Esophagus (tissue), 2 donors: ENCODE measurements around the gene COX4I2. TPM values are rescaled to one million over a fixed set of nuclear protein-coding genes. Genes with fewer than 3 reads are reported as not detected.

Experiments
- H3K27ac ChIP-seq, 2 donors: one replicate each; pipeline ENCODE4 v1.5.1; 2013; ENCODE audit warnings: low read depth in 2 of 2, mild to moderate bottlenecking in 2 of 2, inconsistent platforms in 1 of 2, low read length in 1 of 2, moderate library complexity in 1 of 2
- H3K27me3 ChIP-seq, 2 donors: one replicate each; pipeline ENCODE4 v1.6.1; 2013; ENCODE audit warnings: low read length in 2 of 2, control low read depth in 1 of 2, mild to moderate bottlenecking in 1 of 2; ENCODE audit not compliant: insufficient read depth in 2 of 2, control insufficient read depth in 1 of 2
- H3K36me3 ChIP-seq, 2 donors: one replicate each; pipeline ENCODE4 v1.6.1; 2013; ENCODE audit warnings: low read length in 1 of 2; ENCODE audit not compliant: control insufficient read depth in 2 of 2, insufficient read depth in 2 of 2
- H3K4me1 ChIP-seq, 2 donors: one replicate each; pipeline ENCODE4 v1.6.1; 2013; ENCODE audit warnings: low read length in 1 of 2; ENCODE audit not compliant: control insufficient read depth in 2 of 2, insufficient read depth in 2 of 2
- H3K4me3 ChIP-seq, 2 donors: one replicate each; pipeline ENCODE4 v1.5.1; 2013; ENCODE audit warnings: low read length in 2 of 2, mild to moderate bottlenecking in 2 of 2, low read depth in 1 of 2, moderate library complexity in 1 of 2
- H3K9me3 ChIP-seq, 2 donors: one replicate each; pipeline ENCODE4 v1.6.1; 2013; ENCODE audit warnings: mild to moderate bottlenecking in 2 of 2, low read depth in 1 of 2, low read length in 1 of 2, moderate library complexity in 1 of 2; ENCODE audit not compliant: control insufficient read depth in 2 of 2, insufficient read depth in 1 of 2
- WGBS, 2 donors: extraction: QIAGEN DNeasy Blood & Tissue Kit; methylation state at CpG; one replicate each; pipeline ENCODE4 v1.1.7; 2013; 5-methylcytosine and 5-hydroxymethylcytosine counted together
- polyA plus RNA-seq, 2 donors: library from polyadenylated mRNA; stranded (reverse); fragments of 200-250 nt; gene quantifications; one replicate each; pipeline ENCODE4 v1.2.3, GENCODE V29; 2013
- donor health status: healthy with polysubstance abuse.
- donor health status: Bipolar disorder and iron deficiency.

Gene COX4I2
- polyA plus RNA-seq, 2 donors: 2.6 to 3.8 TPM

GRCh38 chr20:31691646-31692275 lies 54.0 kb downstream of the COX4I2 start:
- Histone ChIP-seq H3K36me3 (peaks cover 0 to 6% of the 10 kb centered on the region in 2 donors), H3K27me3 (no peaks in the 10 kb centered on the region), H3K4me3 (no peak overlapping the region), H3K4me1 (peaks cover 0 to 2% of the 10 kb centered on the region in 2 donors), H3K27ac (no peak overlapping the region), H3K9me3 (no peaks in the 10 kb centered on the region)
- 64 to 67% methylated on average over 1 of the region's 1 CpG for WGBS, 2 donors

- Histone ChIP-seq H3K27me3 (no peaks in the 10 kb centered on the region), H3K36me3 (peaks cover 0 to 6% of the 10 kb centered on the region in 2 donors), H3K9me3 (no peaks in the 10 kb centered on the region), H3K4me1 (peaks cover 0 to 2% of the 10 kb centered on the region in 2 donors), H3K27ac (no peak overlapping the region), H3K4me3 (no peak overlapping the region)
- 87 to 89% methylated on average over 6 of the region's 6 CpGs for WGBS, 2 donors
Observed at GRCh38 chr20:31693402-31693801, 55.7 kb downstream of the COX4I2 start.

GRCh38 chr20:31693987-31694661 lies 56.4 kb downstream of the COX4I2 start:
- H3K36me3 ChIP-seq: peaks cover 0 to 6% of the 10 kb centered on the region in 2 donors
- H3K27ac ChIP-seq: no peak overlapping the region
- H3K9me3 ChIP-seq: no peaks in the 10 kb centered on the region
- H3K27me3 ChIP-seq: no peaks in the 10 kb centered on the region
- H3K4me1 ChIP-seq: peaks cover 0 to 2% of the 10 kb centered on the region in 2 donors
- no peak overlapping the region for H3K4me3 ChIP-seq
- WGBS, 2 donors: 70 to 73% methylated on average over 4 of the region's 4 CpGs

Other genes starting within 250 kb of the COX4I2 start
- gene DEFB119, start 247.3 kb upstream of the COX4I2 start, polyA plus RNA-seq: not detected
- gene DEFB121, start 231.7 kb upstream of the COX4I2 start, polyA plus RNA-seq: not detected
- not detected for gene DEFB123, start 197.3 kb upstream of the COX4I2 start, polyA plus RNA-seq
- under 1 TPM in 1 of 2 donors, not detected in 1; 0.16 TPM for gene DEFB124, start 162.8 kb upstream of the COX4I2 start, polyA plus RNA-seq
- gene REM1, start 162.6 kb upstream of the COX4I2 start, polyA plus RNA-seq: under 1 TPM; 0.31 to 0.60 TPM
- gene HM13, start 123.5 kb upstream of the COX4I2 start, polyA plus RNA-seq: 100 to 1,000 TPM; 167 to 272 TPM
- 100 to 1,000 TPM; 158 to 489 TPM for gene ID1, start 32.6 kb upstream of the COX4I2 start, polyA plus RNA-seq
- 10 to 100 TPM; 60.0 to 80.9 TPM for gene BCL2L1, start 85.0 kb downstream of the COX4I2 start, polyA plus RNA-seq
- 10 to 100 TPM in 1 of 2 donors, 1 to 10 TPM in 1; 9.1 to 13.6 TPM for gene TPX2, start 101.4 kb downstream of the COX4I2 start, polyA plus RNA-seq
- under 1 TPM; 0.08 to 0.11 TPM for gene MYLK2, start 181.4 kb downstream of the COX4I2 start, polyA plus RNA-seq
- under 1 TPM; 0.35 to 0.41 TPM for gene FOXS1, start 207.7 kb downstream of the COX4I2 start, polyA plus RNA-seq
- under 1 TPM; 0.55 to 0.58 TPM for gene DUSP15, start 232.6 kb downstream of the COX4I2 start, polyA plus RNA-seq
- under 1 TPM; 0.12 to 0.14 TPM for gene TTLL9, start 232.7 kb downstream of the COX4I2 start, polyA plus RNA-seq